Epithelial cell of esophagus (primary cell): ENCODE data around the gene CNGA2.

Source experiments
- DNase-seq: peaks from one replicate; pipeline ENCODE4 v3.0.0; 2010; ENCODE audit warnings: low read depth
- H3K4me3 ChIP-seq: 2 replicates; pipeline ENCODE4 v1.5.1; 2011; ENCODE audit warnings: mild to moderate bottlenecking, low read length, control low read depth
- TF ChIP-seq, protein P1 (sequence below): IDR thresholded peaks from 2 replicates; pipeline ENCODE4 v1.5.1; 2011; ENCODE audit warnings: low read depth, mild to moderate bottlenecking, low read length, control low read depth, inconsistent platforms; ENCODE audit not compliant: insufficient read depth; ENCODE audit errors: missing control alignments

Gene CNGA2

DNA sequence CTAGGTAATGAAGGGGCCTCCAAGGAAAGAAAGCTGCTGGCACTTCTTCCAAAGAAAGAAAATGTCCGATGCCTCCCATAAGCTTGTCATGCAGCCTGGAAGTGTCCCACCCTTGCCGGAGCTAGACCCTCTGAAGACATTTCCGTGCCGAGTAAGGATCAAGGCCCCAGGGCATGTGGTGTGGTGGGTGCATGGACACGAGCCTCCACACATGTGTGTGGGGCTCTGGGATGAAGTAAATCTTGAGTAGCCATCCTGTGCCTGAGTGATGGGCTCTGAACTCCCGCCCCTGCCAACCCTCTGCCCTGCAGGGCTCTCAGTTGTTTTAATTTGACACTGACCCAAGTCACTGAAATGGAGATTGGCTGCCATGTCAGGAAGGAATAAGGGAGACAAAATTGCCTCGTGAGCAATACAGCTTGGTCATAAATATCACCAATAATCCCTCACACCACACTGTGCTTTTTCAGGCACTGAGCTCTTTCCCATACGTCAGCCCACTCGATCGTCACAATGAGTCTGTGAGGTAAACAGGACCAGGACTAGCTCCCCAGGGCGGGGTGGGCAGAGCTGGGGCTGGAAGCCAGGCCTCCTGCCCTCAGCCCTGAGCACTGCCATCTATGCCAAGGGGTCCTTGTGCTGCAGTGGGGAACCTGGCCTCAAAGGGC is 24.6 kb downstream of the CNGA2 start:
- H3K4me3 ChIP-seq, result no peak overlapping the region
- TF ChIP-seq, protein P1, sequence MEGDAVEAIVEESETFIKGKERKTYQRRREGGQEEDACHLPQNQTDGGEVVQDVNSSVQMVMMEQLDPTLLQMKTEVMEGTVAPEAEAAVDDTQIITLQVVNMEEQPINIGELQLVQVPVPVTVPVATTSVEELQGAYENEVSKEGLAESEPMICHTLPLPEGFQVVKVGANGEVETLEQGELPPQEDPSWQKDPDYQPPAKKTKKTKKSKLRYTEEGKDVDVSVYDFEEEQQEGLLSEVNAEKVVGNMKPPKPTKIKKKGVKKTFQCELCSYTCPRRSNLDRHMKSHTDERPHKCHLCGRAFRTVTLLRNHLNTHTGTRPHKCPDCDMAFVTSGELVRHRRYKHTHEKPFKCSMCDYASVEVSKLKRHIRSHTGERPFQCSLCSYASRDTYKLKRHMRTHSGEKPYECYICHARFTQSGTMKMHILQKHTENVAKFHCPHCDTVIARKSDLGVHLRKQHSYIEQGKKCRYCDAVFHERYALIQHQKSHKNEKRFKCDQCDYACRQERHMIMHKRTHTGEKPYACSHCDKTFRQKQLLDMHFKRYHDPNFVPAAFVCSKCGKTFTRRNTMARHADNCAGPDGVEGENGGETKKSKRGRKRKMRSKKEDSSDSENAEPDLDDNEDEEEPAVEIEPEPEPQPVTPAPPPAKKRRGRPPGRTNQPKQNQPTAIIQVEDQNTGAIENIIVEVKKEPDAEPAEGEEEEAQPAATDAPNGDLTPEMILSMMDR, result no peak
- no peak for DNase-seq

- no peak overlapping the region for H3K4me3 ChIP-seq
- DNase-seq, result no peak
- TF ChIP-seq, protein P1, result no peak
Observed at GRCh38 chrX:151762802-151763201, 28.3 kb downstream of the CNGA2 start.

DNA sequence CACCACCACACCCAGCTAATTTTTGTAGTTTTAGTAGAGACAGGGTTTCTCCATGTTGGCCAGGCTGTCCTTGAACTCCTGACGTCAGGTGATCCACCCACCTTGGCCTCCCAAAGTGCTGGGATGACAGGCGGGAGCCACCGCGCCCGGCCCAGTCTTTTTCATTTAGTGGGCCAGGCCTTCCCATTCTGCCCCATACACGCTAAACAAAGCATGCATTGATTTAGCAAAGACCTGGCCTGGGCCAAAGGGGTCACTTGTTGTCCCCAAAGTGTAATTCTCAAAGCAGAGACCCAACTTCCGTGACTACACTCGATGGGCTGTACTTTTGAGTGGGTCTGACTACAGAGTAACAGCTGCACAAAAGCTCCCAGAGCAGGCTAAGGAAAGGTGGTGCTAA is 29.2 kb downstream of the CNGA2 start:
- TF ChIP-seq, protein P1, result no peak
- DNase-seq, result no peak
- H3K4me3 ChIP-seq, result no peak overlapping the region

GRCh38 chrX:151765026-151765425 is 30.5 kb downstream of the CNGA2 start:
- TF ChIP-seq, protein P1, result no peak
- no peak for DNase-seq
- H3K4me3 ChIP-seq, result no peak overlapping the region

GRCh38 chrX:151771726-151772125 is 37.2 kb downstream of the CNGA2 start:
- DNase-seq, result no peak
- TF ChIP-seq, protein P1, result no peak
- no peak overlapping the region for H3K4me3 ChIP-seq

DNA sequence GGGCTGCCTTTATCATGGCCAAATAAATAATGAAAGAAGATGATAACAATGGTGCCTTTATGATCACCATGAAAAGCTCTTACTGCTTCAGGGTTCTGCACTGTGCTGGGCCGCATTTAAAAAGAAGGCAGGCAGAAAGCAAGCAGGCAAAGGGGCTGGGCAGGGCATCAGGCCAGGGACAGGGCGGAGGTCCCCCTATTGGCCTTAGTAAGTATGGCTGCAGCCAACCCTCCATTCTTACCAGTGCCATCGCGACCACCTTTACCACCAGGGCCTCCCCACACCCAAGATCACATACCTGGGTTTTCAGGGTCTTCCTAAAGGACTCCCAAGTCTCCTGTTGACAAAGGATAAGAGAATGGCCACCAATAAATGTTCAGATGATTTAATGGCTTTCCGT is 38.9 kb downstream of the CNGA2 start:
- H3K4me3 ChIP-seq, result no peak overlapping the region
- TF ChIP-seq, protein P1, result no peak
- no peak for DNase-seq

DNA sequence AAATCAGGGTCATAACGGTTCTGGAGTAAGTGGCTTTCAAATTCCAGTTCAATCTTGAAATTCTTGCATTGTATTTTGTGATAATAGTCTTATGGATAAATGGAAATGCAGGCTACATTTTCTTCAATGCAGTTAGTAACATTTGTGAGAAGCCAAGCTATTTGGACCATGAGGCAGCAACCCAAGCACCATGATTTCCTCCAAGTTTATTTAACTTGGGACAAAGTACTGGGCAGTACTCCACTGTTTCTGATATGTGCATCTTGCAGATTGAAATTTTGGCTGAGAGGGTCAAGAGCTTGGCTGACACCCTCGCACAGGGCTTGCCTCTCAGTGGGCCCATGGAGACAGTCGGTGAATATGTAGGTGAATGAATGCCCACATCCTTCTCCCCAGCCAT is 39.9 kb downstream of the CNGA2 start:
- no peak overlapping the region for H3K4me3 ChIP-seq
- no peak for DNase-seq
- TF ChIP-seq, protein P1, result no peak
